ENCODE data around the gene CPLANE1.
A peak's percentile ranks its signal among the peaks of the same experiment; 100 is the strongest.

CPLANE1 gene

GRCh38 chr5:37075399-37075950 lies 173.7 kb downstream of the CPLANE1 start:
- no peak for TF ChIP-seq CTCF (IDR thresholded peaks at IDR 0.05; ENCODE audit: insufficient read depth, low read depth, low read length, missing control alignments)
- no peak overlapping the region for H3K4me3 ChIP-seq (ENCODE audit: low read length)
- DNase-seq (ENCODE audit: low read depth): no peak

GRCh38 chr5:37071901-37072581 lies 177.1 kb downstream of the CPLANE1 start:
- DNase-seq (ENCODE audit: low read depth): peak; percentile 18
- no peak overlapping the region for H3K4me3 ChIP-seq (ENCODE audit: low read length)
- no peak for TF ChIP-seq CTCF (IDR thresholded peaks at IDR 0.05; ENCODE audit: insufficient read depth, low read depth, low read length, missing control alignments)

- DNase-seq (ENCODE audit: low read depth): no peak
- no peak for TF ChIP-seq CTCF (IDR thresholded peaks at IDR 0.05; ENCODE audit: insufficient read depth, low read depth, low read length, missing control alignments)
- H3K4me3 ChIP-seq (ENCODE audit: low read length): no peak overlapping the region
Measured at GRCh38 chr5:37071487-37071886, 177.7 kb downstream of the CPLANE1 start.

GRCh38 chr5:37064442-37064841 lies 184.7 kb downstream of the CPLANE1 start:
- DNase-seq (ENCODE audit: low read depth): no peak
- no peak for TF ChIP-seq CTCF (IDR thresholded peaks at IDR 0.05; ENCODE audit: insufficient read depth, low read depth, low read length, missing control alignments)
- H3K4me3 ChIP-seq (ENCODE audit: low read length): no peak overlapping the region

GRCh38 chr5:37063739-37064138 lies 185.4 kb downstream of the CPLANE1 start:
- DNase-seq (ENCODE audit: low read depth): no peak
- no peak overlapping the region for H3K4me3 ChIP-seq (ENCODE audit: low read length)
- no peak for TF ChIP-seq CTCF (IDR thresholded peaks at IDR 0.05; ENCODE audit: insufficient read depth, low read depth, low read length, missing control alignments)

GRCh38 chr5:37060030-37060429 lies 189.1 kb downstream of the CPLANE1 start:
- no peak for TF ChIP-seq CTCF (IDR thresholded peaks at IDR 0.05; ENCODE audit: insufficient read depth, low read depth, low read length, missing control alignments)
- H3K4me3 ChIP-seq (ENCODE audit: low read length): no peak overlapping the region
- DNase-seq (ENCODE audit: low read depth): no peak

GRCh38 chr5:37056762-37057161 lies 192.4 kb downstream of the CPLANE1 start:
- DNase-seq (ENCODE audit: low read depth): no peak
- no peak overlapping the region for H3K4me3 ChIP-seq (ENCODE audit: low read length)
- no peak for TF ChIP-seq CTCF (IDR thresholded peaks at IDR 0.05; ENCODE audit: insufficient read depth, low read depth, low read length, missing control alignments)
